Ishikawa (cell line): Measurements from ENCODE around the gene ARHGAP19.

Source experiments
- CEBPB ChIP-seq: IDR thresholded peaks from 2 replicates; pipeline ENCODE4 v1.6.1; 2012
- CREB1 ChIP-seq: IDR thresholded peaks from 2 replicates; pipeline ENCODE4 v1.6.1; 2012; ENCODE audit warnings: low read depth
- RAD21 ChIP-seq: IDR thresholded peaks from 2 replicates; pipeline ENCODE4 v1.6.1; 2012; ENCODE audit warnings: low read depth
- TAF1 ChIP-seq: IDR thresholded peaks from 2 replicates; pipeline ENCODE4 v1.6.1; 2012; ENCODE audit warnings: low read depth, mild to moderate bottlenecking

DNA sequence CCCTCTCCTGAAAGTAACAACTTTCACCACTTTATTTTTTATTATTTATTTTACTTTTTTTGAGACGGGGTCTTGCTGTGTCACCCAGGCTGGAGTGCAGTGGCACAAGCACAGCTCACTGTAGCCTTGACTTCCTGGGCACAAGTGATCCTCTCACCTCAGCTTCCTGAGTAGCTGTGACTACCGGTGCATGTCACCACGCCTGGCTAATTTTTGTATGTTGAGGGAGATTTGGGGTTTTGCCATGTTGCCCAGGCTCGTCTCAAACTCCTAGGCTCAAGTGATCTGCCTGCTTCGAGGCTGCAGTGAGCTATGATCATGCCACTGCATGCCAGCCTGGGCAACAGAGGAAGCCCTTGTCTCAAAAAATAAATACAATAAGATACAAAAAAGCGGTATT is 91.8 kb downstream of the ARHGAP19 start:
- TF ChIP-seq CEBPB (no peak), TAF1 (no peak), RAD21 (no peak), CREB1 (no peak)
